ENCODE results near the gene DNAJC15.

- no peak for TF ChIP-seq SRF (IDR thresholded peaks at IDR 0.05; ENCODE audit: low read depth, low read length)
- TF ChIP-seq GABPA (IDR thresholded peaks at IDR 0.05; ENCODE audit: borderline replicate concordance, insufficient read depth, low read length), result 0 out of 2 replicates have a peak, but pooled peaks have one; percentile 26
- TF ChIP-seq CHD1 (IDR thresholded peaks at IDR 0.05; ENCODE audit: low read depth, low read length), result no peak
Measured at GRCh38 chr13:43023289-43023963, at the start of gene DNAJC15.
